Activated naive CD4-positive, alpha-beta T cell treated with anti-CD3 and anti-CD28 coated beads, Interleukin-2, amount 50 U/mL, for 24 hours (primary cell): ENCODE data around the gene SYMPK.
"Not testable (repeated sequence)": the region's sequence is repeated elsewhere in the genome, so short reads cannot be mapped to it uniquely, and the experiment has no call there.

ENCODE experiments used
- H3K27ac Mint-ChIP-seq: one replicate; pipeline ENCODE4 v1.8.0; 2021; ENCODE audit warnings: mild to moderate bottlenecking, mixed read lengths
- H3K27me3 Mint-ChIP-seq: one replicate; pipeline ENCODE4 v1.8.0; 2021; ENCODE audit warnings: mixed read lengths
- H3K36me3 Mint-ChIP-seq: one replicate; pipeline ENCODE4 v1.8.0; 2021; ENCODE audit warnings: mixed read lengths
- H3K4me1 Mint-ChIP-seq: one replicate; pipeline ENCODE4 v1.8.0; 2021; ENCODE audit warnings: mixed read lengths
- H3K4me3 Mint-ChIP-seq: one replicate; pipeline ENCODE4 v1.8.0; 2021; ENCODE audit warnings: mild to moderate bottlenecking, mixed read lengths
- H3K9me3 Mint-ChIP-seq: one replicate; pipeline ENCODE4 v1.8.0; 2021; ENCODE audit warnings: mixed read lengths

Gene SYMPK

GRCh38 chr19:45879055-45879454 is 16.1 kb upstream of the SYMPK start:
- no peaks in the 10 kb centered on the region for H3K9me3 Mint-ChIP-seq
- H3K36me3 Mint-ChIP-seq: peaks cover 2% of the 10 kb centered on the region
- H3K4me1 Mint-ChIP-seq: peaks cover 29% of the 10 kb centered on the region
- H3K4me3 Mint-ChIP-seq: no peak overlapping the region
- no peak overlapping the region for H3K27ac Mint-ChIP-seq
- peaks cover 6% of the 10 kb centered on the region for H3K27me3 Mint-ChIP-seq

- Mint-ChIP-seq H3K4me3 (peak overlapping the region; percentile 34), H3K4me1 (peaks cover 22% of the 10 kb centered on the region), H3K9me3 (no peaks in the 10 kb centered on the region), H3K27me3 (peaks cover 6% of the 10 kb centered on the region), H3K27ac (no peak overlapping the region), H3K36me3 (peaks cover under 1% of the 10 kb centered on the region)
These were observed 15.3 kb upstream of the SYMPK start for GRCh38 chr19:45878043-45878794.

GRCh38 chr19:45876411-45877197 is 13.7 kb upstream of the SYMPK start:
- peak overlapping the region; percentile 23 for H3K4me3 Mint-ChIP-seq
- H3K27ac Mint-ChIP-seq: peak overlapping the region; percentile 0
- H3K36me3 Mint-ChIP-seq: no peaks in the 10 kb centered on the region
- no peaks in the 10 kb centered on the region for H3K9me3 Mint-ChIP-seq
- H3K4me1 Mint-ChIP-seq: peaks cover 13% of the 10 kb centered on the region
- peaks cover 6% of the 10 kb centered on the region for H3K27me3 Mint-ChIP-seq

- Mint-ChIP-seq H3K4me1 (peaks cover 10% of the 10 kb centered on the region), H3K36me3 (no peaks in the 10 kb centered on the region), H3K27ac (peak overlapping the region; percentile 0), H3K27me3 (peaks cover 6% of the 10 kb centered on the region), H3K9me3 (no peaks in the 10 kb centered on the region), H3K4me3 (peak overlapping the region; percentile 23)
These were observed 13.1 kb upstream of the SYMPK start for GRCh38 chr19:45876161-45876410.

GRCh38 chr19:45874620-45874966 is 11.6 kb upstream of the SYMPK start:
- H3K27me3 Mint-ChIP-seq: peaks cover 6% of the 10 kb centered on the region
- H3K27ac Mint-ChIP-seq: peak overlapping the region; percentile 84
- H3K4me1 Mint-ChIP-seq: peaks cover 10% of the 10 kb centered on the region
- H3K36me3 Mint-ChIP-seq: no peaks in the 10 kb centered on the region
- no peak overlapping the region for H3K4me3 Mint-ChIP-seq
- H3K9me3 Mint-ChIP-seq: no peaks in the 10 kb centered on the region

- Mint-ChIP-seq H3K27me3 (peaks cover 6% of the 10 kb centered on the region), H3K9me3 (no peaks in the 10 kb centered on the region), H3K36me3 (no peaks in the 10 kb centered on the region), H3K4me1 (peaks cover 10% of the 10 kb centered on the region), H3K4me3 (no peak overlapping the region), H3K27ac (no peak overlapping the region)
These were observed 10.3 kb upstream of the SYMPK start for GRCh38 chr19:45873219-45873772.

- H3K36me3 Mint-ChIP-seq: no peaks in the 10 kb centered on the region
- H3K27ac Mint-ChIP-seq: no peak overlapping the region
These were observed 9.4 kb upstream of the SYMPK start for GRCh38 chr19:45872095-45872919.

GRCh38 chr19:45870798-45871197 is 7.9 kb upstream of the SYMPK start:
- Mint-ChIP-seq H3K27me3 (peaks cover 4% of the 10 kb centered on the region), H3K36me3 (no peaks in the 10 kb centered on the region), H3K4me1 (no peaks in the 10 kb centered on the region), H3K9me3 (no peaks in the 10 kb centered on the region), H3K4me3 (no peak overlapping the region), H3K27ac (no peak overlapping the region)

More at GRCh38 chr19:45872095-45872919, 9.4 kb upstream of the SYMPK start:
- Mint-ChIP-seq H3K27me3 (peaks cover 6% of the 10 kb centered on the region), H3K4me3 (no peak overlapping the region), H3K9me3 (no peaks in the 10 kb centered on the region), H3K4me1 (peaks cover 9% of the 10 kb centered on the region)

- peaks cover 13% of the 10 kb centered on the region for H3K27me3 Mint-ChIP-seq
- not testable (repeated sequence) for H3K27ac Mint-ChIP-seq, H3K36me3 Mint-ChIP-seq, H3K9me3 Mint-ChIP-seq, H3K4me3 Mint-ChIP-seq
- H3K4me1 Mint-ChIP-seq: peaks cover 11% of the 10 kb centered on the region
These were observed 4.3 kb upstream of the SYMPK start for GRCh38 chr19:45867241-45867640.

- Mint-ChIP-seq H3K27me3 (peaks cover 13% of the 10 kb centered on the region), H3K4me1 (peaks cover 16% of the 10 kb centered on the region), H3K36me3 (no peaks in the 10 kb centered on the region), H3K4me3 (no peak overlapping the region), H3K9me3 (no peaks in the 10 kb centered on the region), H3K27ac (no peak overlapping the region)
These were observed 3.6 kb upstream of the SYMPK start for GRCh38 chr19:45866400-45867176.

- Mint-ChIP-seq H3K4me3 (no peak overlapping the region), H3K36me3 (peaks cover 2% of the 10 kb centered on the region), H3K27ac (no peak overlapping the region), H3K4me1 (peaks cover 21% of the 10 kb centered on the region), H3K27me3 (peaks cover 13% of the 10 kb centered on the region), H3K9me3 (no peaks in the 10 kb centered on the region)
These were observed 2.5 kb upstream of the SYMPK start for GRCh38 chr19:45865269-45865948.

GRCh38 chr19:45864629-45865082 is 1.7 kb upstream of the SYMPK start:
- peaks cover 13% of the 10 kb centered on the region for H3K27me3 Mint-ChIP-seq
- H3K4me3 Mint-ChIP-seq: peak overlapping the region; percentile 60
- H3K9me3 Mint-ChIP-seq: no peaks in the 10 kb centered on the region
- peaks cover 2% of the 10 kb centered on the region for H3K36me3 Mint-ChIP-seq
- H3K4me1 Mint-ChIP-seq: peaks cover 24% of the 10 kb centered on the region
- H3K27ac Mint-ChIP-seq: peak overlapping the region; percentile 76

GRCh38 chr19:45863840-45864628 is 1.1 kb upstream of the SYMPK start, which contains the start of gene FOXA3:
FOXA3 (plus strand) TSS chr19:45864326; CDS start chr19:45864457, 131 bp downstream.
- Mint-ChIP-seq H3K4me3 (peak within 1 kb of the TSS; percentile 94), H3K9me3 (no peaks in the 10 kb centered on the region), H3K36me3 (peaks cover 2% of the 10 kb centered on the region), H3K27me3 (peaks cover 13% of the 10 kb centered on the region), H3K27ac (peak within 1 kb of the TSS; percentile 94), H3K4me1 (peaks cover 25% of the 10 kb centered on the region)
